Measurements from ENCODE around the gene PBX4.
"Not testable (repeated sequence)": the region's sequence is repeated elsewhere in the genome, so short reads cannot be mapped to it uniquely, and the experiment has no call there.

The PBX4 gene, protein sequence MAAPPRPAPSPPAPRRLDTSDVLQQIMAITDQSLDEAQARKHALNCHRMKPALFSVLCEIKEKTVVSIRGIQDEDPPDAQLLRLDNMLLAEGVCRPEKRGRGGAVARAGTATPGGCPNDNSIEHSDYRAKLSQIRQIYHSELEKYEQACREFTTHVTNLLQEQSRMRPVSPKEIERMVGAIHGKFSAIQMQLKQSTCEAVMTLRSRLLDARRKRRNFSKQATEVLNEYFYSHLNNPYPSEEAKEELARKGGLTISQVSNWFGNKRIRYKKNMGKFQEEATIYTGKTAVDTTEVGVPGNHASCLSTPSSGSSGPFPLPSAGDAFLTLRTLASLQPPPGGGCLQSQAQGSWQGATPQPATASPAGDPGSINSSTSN

GRCh38 chr19:19618219-19619051 lies at the start of gene PBX4:
TSS of gene PBX4 (minus strand) at chr19:19618687. CDS start at chr19:19618629, 58 bp downstream.
- peak; percentile 99 for DNase-seq

DNA sequence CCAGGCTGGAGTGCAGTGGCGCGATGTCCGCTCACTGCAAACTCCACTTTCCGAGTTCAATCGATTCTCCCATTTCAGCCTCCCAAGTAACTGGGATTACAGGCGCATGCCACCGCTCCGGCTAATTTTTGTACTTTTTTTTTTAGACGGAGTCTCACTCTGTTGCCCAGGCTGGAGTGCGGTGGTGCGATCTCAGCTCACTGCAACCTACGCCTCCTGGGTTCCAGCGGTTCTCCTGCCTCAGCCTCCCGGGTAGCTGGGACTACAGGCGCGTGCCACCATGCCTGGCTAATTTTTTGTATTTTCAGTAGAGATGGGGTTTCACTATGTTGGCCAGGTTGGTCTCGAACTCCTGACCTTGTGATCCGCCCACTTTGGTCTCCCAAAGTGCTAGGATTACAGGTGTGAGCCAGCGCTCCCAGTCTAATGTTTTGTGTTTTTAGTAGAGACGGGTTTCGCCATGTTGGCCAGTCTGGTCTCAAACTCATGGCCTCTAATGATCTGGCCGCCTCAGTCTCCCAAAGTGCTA lies 47.0 kb upstream of the PBX4 start:
- DNase-seq, result not testable (repeated sequence)

DNA sequence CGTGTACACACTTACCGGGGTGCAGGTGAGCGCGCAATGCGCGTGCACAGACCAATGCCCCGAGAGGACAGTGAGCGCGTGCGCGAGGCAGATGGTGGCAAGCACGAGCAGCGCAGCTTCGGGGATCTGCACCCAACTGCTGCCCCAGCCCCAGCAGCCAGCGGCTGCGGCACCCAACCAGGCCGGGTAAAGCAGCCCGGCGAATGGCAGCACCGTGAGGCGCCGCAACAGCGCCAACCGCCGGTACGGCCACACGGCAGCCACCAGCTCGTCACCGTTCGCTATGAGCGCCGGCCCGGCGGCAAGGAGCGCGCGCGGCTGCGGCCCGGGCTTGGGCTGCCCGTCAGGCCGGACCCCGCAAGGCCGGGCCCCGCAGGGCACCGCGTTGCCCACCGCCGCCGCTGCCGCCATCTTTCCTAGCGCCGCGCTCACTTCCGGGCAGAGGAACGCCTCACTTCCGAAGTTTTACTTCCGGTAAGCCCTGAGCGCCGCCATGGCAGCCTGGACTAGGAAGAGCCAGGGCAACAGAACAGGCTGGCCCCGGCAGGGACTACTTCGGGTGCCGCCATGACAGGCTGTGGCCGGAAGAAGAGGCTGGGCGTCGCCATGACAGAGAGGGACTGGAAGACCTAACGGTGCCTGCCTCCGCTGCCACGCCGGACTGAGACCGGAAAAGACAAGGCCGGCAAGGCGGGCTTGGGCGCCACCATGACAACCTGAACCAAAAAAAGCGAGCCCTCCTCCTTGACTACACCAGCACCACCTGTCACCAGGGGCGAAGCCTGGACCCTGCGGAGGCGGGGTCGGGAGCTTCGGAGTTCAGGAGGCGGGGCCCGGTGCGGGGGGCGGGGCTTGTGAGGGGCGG lies 45.0 kb upstream of the PBX4 start, which contains the start of gene ATP13A1:
Gene ATP13A1, minus strand, starts transcription at position 421 of the 865 bp plus-strand sequence. Its CDS starts 10 bp downstream, at position 411.
- peak; percentile 96 for DNase-seq

DNA sequence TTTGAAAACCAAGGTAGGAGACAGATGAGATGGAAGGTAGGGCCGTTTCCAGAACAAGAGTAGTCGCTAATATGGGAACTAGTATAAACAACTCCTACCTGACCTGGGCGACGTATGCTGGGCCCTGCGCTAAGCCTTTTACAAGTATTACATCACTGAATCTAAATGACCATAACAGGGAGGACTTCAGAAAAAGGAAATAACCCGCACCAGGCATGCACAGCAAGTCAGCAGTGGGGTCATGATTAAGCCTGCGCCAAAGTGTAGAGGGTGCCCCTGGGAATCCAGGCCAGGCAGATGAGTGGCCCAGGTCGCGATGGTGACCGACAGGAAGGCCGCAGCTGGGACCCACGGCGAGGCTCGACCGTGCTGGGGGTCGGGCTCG lies 44.4 kb upstream of the PBX4 start:
- DNase-seq, result no peak

GRCh38 chr19:19662344-19662743 lies 43.9 kb upstream of the PBX4 start:
- DNase-seq, result no peak

- peak; percentile 53 for DNase-seq
These were observed 43.3 kb upstream of the PBX4 start for GRCh38 chr19:19661675-19662251.

GRCh38 chr19:19661141-19661674 lies 42.7 kb upstream of the PBX4 start:
- DNase-seq, result no peak

- no peak for DNase-seq
These were observed 41.3 kb upstream of the PBX4 start for GRCh38 chr19:19659646-19660245.

DNA sequence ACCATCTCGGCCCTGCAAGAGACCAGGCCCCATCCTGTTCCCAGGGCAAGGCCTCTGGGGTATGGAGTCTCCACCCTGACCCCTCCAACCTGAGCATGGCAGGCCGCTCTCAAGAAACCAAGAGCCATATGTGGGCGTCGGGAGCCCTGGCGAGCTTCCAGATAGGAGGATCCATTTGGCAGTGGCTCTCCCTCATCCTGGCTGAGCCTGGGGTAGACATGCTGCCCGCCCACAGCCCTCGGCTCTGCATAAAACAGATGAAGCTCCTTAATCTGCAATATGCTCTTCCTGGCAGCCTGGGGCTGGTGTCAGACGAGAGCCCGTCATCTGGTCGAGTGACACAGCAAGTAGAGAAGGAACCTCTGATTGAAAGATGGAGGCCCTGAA lies 38.9 kb upstream of the PBX4 start:
- DNase-seq, result no peak

GRCh38 chr19:19656451-19657396 lies 38.2 kb upstream of the PBX4 start:
- no peak for DNase-seq

DNA sequence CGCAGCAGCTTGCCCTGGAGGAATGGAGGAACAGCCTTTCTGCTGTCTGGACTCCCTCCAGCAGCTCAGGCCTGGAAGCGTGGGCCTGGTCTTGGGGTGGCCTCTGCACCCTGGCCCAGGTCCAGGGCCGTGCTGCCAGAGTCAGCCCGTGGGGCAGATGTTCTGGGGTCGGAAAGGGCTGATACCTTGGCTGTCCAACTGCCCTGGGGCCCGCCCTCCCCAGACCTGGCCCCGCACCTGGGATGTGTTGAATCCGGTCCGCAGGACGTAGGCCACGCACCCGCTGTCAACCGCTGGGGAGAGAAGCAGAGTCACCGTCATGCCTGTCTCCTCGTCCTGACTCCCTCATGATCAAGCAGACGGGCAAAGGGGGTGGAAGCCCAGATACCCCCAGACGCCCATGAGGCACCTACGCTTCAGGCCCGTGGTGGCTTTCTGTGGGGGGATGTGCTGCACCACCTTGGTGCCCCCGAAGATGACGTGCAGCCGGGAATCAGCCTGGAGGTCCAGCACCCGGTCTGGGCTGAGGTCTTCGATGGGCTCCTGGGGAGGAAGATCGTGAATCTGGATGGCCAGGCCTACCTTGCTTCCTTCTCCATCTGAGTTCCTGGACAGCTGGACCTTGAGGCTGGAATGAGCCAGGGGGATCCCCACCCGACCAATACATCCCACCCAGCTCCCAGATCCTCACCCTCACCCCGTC lies 37.3 kb upstream of the PBX4 start:
- DNase-seq, result no peak

GRCh38 chr19:19655051-19655594 lies 36.6 kb upstream of the PBX4 start:
- no peak for DNase-seq

GRCh38 chr19:19654441-19654840 lies 36.0 kb upstream of the PBX4 start:
- no peak for DNase-seq

GRCh38 chr19:19653597-19654147 lies 35.2 kb upstream of the PBX4 start:
- no peak for DNase-seq

DNA sequence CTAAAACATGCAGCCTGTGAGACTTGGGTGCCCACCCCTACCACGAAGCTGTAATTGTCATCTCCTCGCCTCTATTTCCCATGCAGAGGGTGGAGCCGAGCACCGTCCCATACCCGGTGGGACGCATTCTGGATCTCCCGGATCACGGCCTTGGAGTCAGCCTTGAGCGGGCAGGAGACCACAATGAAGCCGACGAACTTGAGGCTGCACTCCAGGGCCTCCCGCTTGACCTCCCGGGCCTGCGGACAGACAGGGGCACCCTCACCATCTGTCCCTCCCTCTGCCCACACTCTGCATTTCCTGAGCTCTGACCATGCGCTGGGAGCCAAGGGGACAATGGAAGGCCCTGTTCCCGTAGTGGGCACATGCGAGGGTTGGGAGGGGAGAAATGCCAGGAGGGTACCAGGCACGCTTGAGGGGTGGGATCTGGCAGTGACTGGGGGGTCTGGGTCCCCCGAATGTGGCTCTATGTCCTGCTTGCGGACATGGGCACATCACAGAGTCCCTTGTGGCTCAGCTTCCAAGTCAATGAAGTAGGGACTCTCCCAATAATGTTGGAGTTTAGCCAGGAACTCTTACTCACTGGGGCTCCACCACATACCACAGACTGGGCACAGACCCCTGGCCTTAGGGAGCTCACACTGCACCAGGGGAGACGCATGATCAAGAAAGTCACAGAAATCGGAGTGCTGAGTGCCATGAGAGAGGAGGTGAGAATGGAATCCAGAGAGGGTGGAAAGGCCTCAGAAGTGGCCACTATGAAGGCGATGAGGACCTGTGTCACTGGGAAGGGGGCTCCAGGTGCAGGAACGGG lies 34.2 kb upstream of the PBX4 start:
- DNase-seq, result no peak

GRCh38 chr19:19651076-19651475 lies 32.6 kb upstream of the PBX4 start:
- DNase-seq, result no peak

- no peak for DNase-seq
These were observed 31.8 kb upstream of the PBX4 start for GRCh38 chr19:19650331-19650730.

DNA sequence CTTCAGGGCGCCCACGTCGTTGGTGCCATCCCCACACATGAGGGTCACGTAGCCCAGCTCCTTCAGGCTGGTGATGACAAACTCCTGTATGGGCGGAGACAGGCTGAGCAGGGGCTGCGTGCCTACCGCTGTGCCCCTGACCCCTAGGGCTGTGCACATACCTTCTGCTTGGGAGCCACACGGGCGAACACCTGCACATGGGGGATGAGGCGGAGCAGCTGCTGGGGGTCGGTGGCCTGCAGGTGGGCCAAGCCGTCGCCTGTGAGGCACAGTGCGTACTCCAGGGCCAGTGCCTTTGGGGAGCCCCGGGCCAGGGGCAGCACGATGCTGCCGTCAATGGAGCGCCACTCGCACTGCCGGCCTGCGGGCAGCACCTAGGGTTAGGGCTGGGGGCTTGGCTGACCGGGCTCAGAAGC lies 31.1 kb upstream of the PBX4 start:
- DNase-seq, result no peak

All from activated naive CD4-positive, alpha-beta T cell treated with Interleukin-2 at 50 U/mL for 16 hours (primary cell).